Mucosa of descending colon (tissue), 3 donors: ENCODE measurements around the gene ADAMTS9. TPM values are rescaled to one million over a fixed set of nuclear protein-coding genes. Genes with fewer than 3 reads are reported as not detected.

Source experiments
- ATAC-seq: fragments of 200-7000 bp; cut with Tn5 transposase; one replicate; pipeline ENCODE4 v1.9.1; 2020; ENCODE audit warnings: mild to moderate bottlenecking, moderate library complexity
- DNase-seq, 3 donors: peaks; one replicate each; pipeline ENCODE4 v3.0.0-alpha.2; 2020
- H3K36me3 ChIP-seq: fragments of 200-600 bp; one replicate; pipeline ENCODE4 v1.8.0; 2021; ENCODE audit warnings: low read depth, mild to moderate bottlenecking
- H3K4me1 ChIP-seq: fragments of 200-600 bp; one replicate; pipeline ENCODE4 v1.8.0; 2021; ENCODE audit warnings: low read depth, mild to moderate bottlenecking
- H3K4me3 ChIP-seq: fragments of 200-600 bp; one replicate; pipeline ENCODE4 v1.8.0; 2021; ENCODE audit warnings: mild to moderate bottlenecking
- H3K9me3 ChIP-seq: fragments of 200-600 bp; one replicate; pipeline ENCODE4 v1.8.0; 2021; ENCODE audit warnings: mild to moderate bottlenecking
- intact Hi-C, 2 donors: fragments of 100-400 bp; cut with DNase I in 1 of 2; cut with micrococcal nuclease in 1 of 2; formaldehyde crosslinking; loops; one replicate each; pipeline versions ENCODE4 v1.11.0 to v1.11.1; 2022; cut with DNase I, micrococcal nuclease
- total RNA-seq, 3 donors: library from RNA; stranded (reverse); fragmentation: NEBNext Ultra II Directional in 2 of 3; extraction: Animal tissue kit (Norgen Biotek cat#: 25700) in 2 of 3; gene quantifications; one replicate each; pipeline versions ENCODE4 v1.2.1 to v1.2.4, GENCODE V29; 2021 to 2023
- TF ChIP-seq, protein P1 (sequence below): fragments of 200-600 bp; IDR thresholded peaks from one replicate; pipeline ENCODE4 v1.8.0; 2022; ENCODE audit warnings: antibody characterized with exemption, mild to moderate bottlenecking
- donor health status: DM: no; HTN: no; CAD: no; lungs with moderate emphysema.
- donor health status: DM: no; HTN: no; CAD: no.
- donor health status: DM: no; HTN: yes; CAD: no.

ADAMTS9 gene
- total RNA-seq, 3 donors from 2014 or later, result 7.4 to 20.5 (median 20.1) TPM

- DNase-seq, result no peak
- Histone ChIP-seq H3K9me3 (no peaks in the 10 kb centered on the region), H3K4me3 (no peak overlapping the region), H3K4me1 (no peaks in the 10 kb centered on the region), H3K36me3 (no peaks in the 10 kb centered on the region)
- no peak for ATAC-seq
- TF ChIP-seq, protein P1, sequence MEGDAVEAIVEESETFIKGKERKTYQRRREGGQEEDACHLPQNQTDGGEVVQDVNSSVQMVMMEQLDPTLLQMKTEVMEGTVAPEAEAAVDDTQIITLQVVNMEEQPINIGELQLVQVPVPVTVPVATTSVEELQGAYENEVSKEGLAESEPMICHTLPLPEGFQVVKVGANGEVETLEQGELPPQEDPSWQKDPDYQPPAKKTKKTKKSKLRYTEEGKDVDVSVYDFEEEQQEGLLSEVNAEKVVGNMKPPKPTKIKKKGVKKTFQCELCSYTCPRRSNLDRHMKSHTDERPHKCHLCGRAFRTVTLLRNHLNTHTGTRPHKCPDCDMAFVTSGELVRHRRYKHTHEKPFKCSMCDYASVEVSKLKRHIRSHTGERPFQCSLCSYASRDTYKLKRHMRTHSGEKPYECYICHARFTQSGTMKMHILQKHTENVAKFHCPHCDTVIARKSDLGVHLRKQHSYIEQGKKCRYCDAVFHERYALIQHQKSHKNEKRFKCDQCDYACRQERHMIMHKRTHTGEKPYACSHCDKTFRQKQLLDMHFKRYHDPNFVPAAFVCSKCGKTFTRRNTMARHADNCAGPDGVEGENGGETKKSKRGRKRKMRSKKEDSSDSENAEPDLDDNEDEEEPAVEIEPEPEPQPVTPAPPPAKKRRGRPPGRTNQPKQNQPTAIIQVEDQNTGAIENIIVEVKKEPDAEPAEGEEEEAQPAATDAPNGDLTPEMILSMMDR, result no peak
- intact Hi-C loops, result no loop called here
Measured at GRCh38 chr3:64568895-64569517, 118.8 kb downstream of the ADAMTS9 start.

DNA sequence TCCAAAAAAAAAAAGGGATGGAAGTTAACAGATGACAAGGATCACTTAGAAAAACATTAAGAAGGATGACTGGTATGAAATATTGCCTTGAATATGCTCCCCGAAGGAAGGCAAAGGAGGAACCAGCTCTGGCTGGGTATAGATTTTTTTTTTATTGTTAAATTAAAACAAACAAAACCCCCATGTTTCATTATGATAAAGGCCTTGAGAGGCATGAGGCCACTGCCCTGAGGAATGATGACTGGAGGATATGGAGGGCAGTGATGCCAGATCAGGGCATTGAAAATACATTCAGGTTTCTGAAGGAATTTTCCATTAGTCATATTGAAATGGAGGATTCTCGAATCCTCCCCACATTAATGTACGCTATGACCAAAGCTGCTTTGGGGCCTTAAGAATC lies 120.9 kb downstream of the ADAMTS9 start:
- intact Hi-C loops, result no loop called here
- DNase-seq (no peak), ATAC-seq (no peak)
- no peak overlapping the region for H3K4me3 ChIP-seq
- no peaks in the 10 kb centered on the region for H3K9me3 ChIP-seq
- no peaks in the 10 kb centered on the region for H3K36me3 ChIP-seq
- TF ChIP-seq, protein P1, result no peak
- H3K4me1 ChIP-seq, result no peaks in the 10 kb centered on the region

DNA sequence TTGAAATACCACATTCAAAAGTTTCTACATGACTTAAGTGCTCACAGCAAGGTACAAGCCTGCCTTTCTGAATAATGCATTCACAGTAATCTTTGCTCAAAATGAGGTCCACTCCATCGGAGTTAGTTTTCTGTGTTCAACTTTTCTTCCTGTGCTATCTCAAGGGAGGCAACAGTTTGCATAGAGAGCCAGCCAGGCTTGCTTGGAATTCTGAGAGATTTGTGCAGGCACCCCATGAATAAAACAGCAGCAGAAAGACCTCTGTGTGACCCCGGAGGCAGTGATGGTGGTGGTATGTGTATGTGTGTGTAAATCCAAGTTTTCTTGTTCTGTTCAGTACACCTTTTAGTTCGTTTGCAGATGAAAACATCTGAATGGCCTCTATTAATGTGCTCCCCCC lies 124.0 kb downstream of the ADAMTS9 start:
- ATAC-seq (no peak), DNase-seq (no peak)
- TF ChIP-seq, protein P1, result no peak
- Histone ChIP-seq H3K9me3 (no peaks in the 10 kb centered on the region), H3K4me1 (no peaks in the 10 kb centered on the region), H3K4me3 (no peak overlapping the region), H3K36me3 (no peaks in the 10 kb centered on the region)
- intact Hi-C loops, result no loop called here

GRCh38 chr3:64561868-64562267 lies 125.9 kb downstream of the ADAMTS9 start:
- H3K4me3 ChIP-seq, result no peak overlapping the region
- intact Hi-C loops, result no loop called here
- ATAC-seq, result no peak

GRCh38 chr3:64561325-64561843 lies 126.4 kb downstream of the ADAMTS9 start:
- H3K4me1 ChIP-seq, result no peaks in the 10 kb centered on the region
- H3K36me3 ChIP-seq, result no peaks in the 10 kb centered on the region
- intact Hi-C loops, result no loop called here
- DNase-seq (no peak), ATAC-seq (no peak)
- H3K9me3 ChIP-seq, result no peaks in the 10 kb centered on the region
- TF ChIP-seq, protein P1, result no peak
- no peak overlapping the region for H3K4me3 ChIP-seq

More at GRCh38 chr3:64561868-64562267, 125.9 kb downstream of the ADAMTS9 start:
- Histone ChIP-seq H3K9me3 (no peaks in the 10 kb centered on the region), H3K4me1 (no peaks in the 10 kb centered on the region), H3K36me3 (no peaks in the 10 kb centered on the region)
- no peak for DNase-seq
- TF ChIP-seq, protein P1, result no peak
